Retinal pigment epithelial cell (primary cell): Measurements from ENCODE around the gene PTPN18.

Experiments
- DNase-seq: peaks from one replicate; pipeline ENCODE4 v3.0.0-alpha.2; 2010; ENCODE audit warnings: low read depth
- H3K4me3 ChIP-seq: 2 replicates; pipeline ENCODE4 v1.5.1; 2011; ENCODE audit warnings: mild to moderate bottlenecking, low read length, control low read depth, moderate library complexity
- TF ChIP-seq, protein P1 (sequence below): conservative IDR thresholded peaks from 2 replicates; pipeline ENCODE4 v1.5.1; 2011; ENCODE audit warnings: low read depth, low read length, control low read depth, inconsistent platforms

The PTPN18 gene

GRCh38 chr2:130355172-130355577 lies 681 bp upstream of the PTPN18 start:
- H3K4me3 ChIP-seq: peak overlapping the region; percentile 50
- TF ChIP-seq, protein P1, sequence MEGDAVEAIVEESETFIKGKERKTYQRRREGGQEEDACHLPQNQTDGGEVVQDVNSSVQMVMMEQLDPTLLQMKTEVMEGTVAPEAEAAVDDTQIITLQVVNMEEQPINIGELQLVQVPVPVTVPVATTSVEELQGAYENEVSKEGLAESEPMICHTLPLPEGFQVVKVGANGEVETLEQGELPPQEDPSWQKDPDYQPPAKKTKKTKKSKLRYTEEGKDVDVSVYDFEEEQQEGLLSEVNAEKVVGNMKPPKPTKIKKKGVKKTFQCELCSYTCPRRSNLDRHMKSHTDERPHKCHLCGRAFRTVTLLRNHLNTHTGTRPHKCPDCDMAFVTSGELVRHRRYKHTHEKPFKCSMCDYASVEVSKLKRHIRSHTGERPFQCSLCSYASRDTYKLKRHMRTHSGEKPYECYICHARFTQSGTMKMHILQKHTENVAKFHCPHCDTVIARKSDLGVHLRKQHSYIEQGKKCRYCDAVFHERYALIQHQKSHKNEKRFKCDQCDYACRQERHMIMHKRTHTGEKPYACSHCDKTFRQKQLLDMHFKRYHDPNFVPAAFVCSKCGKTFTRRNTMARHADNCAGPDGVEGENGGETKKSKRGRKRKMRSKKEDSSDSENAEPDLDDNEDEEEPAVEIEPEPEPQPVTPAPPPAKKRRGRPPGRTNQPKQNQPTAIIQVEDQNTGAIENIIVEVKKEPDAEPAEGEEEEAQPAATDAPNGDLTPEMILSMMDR: no peak
- no peak for DNase-seq

- DNase-seq: no peak
- TF ChIP-seq, protein P1: no peak
- no peak overlapping the region for H3K4me3 ChIP-seq
These were observed 2.0 kb downstream of the PTPN18 start for GRCh38 chr2:130357864-130358263.

DNA sequence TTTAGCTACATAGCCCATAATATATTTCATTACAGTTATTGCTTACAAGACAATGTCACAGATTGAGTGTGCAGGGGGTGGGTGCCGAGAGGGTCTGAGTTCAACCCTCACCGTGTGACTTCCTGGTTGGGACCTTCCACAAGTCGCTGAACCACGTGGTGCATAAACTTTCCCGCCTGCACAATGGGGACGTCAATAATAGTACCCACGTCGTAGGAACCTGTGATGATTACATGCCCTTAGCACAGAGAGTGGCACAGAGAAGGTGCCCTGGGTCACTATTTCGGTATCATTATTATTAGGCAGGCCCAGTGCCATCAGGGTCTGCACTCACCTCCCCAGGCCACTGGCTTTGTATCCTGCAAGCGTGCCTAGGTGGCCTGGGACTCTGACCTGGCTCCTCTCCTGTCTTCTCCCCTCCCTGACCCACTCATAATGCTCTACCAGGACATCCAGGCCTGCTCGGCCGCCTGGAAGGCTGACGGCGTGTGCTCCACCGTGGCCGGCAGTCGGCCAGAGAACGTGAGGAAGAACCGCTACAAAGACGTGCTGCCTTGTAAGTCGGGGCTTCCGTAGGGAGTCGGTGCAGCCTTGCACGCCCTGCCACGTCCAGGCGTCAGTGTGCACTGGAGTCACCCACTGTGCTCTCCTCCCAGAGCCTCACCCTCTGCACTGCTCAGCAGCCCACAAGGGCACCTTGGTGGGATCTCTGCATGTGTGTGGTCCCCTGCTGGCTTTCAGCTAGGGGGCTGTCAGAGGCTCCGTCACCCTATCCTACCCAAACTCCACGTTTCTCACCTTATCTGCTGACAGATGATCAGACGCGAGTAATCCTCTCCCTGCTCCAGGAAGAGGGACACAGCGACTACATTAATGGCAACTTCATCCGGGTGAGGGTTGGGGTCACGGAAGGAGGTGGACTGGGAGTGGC lies 2.8 kb downstream of the PTPN18 start:
- TF ChIP-seq, protein P1: no peak
- no peak overlapping the region for H3K4me3 ChIP-seq
- no peak for DNase-seq

DNA sequence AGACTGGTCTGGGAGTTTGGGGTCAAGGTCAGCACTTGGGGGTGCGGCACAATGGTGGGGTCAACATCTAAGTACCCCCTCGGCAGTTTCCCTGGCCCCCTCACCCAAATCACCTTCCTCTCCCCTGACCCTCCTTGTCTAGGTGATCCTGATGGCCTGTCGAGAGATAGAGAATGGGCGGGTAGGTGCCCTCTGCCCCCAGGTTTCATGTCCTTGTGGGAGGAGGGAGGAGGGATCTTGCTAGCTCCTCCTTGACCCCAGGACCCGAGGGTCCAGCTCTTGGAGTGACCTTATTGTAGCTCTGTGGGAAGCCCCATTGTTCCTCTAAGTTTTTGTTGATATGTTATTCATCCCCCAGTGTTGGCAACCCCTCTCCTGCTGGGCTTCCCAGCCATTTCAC lies 3.6 kb downstream of the PTPN18 start:
- no peak for DNase-seq
- TF ChIP-seq, protein P1: no peak
- H3K4me3 ChIP-seq: no peak overlapping the region

GRCh38 chr2:130363479-130363878 lies 7.6 kb downstream of the PTPN18 start:
- H3K4me3 ChIP-seq: no peak overlapping the region
- DNase-seq: no peak
- TF ChIP-seq, protein P1: no peak

DNA sequence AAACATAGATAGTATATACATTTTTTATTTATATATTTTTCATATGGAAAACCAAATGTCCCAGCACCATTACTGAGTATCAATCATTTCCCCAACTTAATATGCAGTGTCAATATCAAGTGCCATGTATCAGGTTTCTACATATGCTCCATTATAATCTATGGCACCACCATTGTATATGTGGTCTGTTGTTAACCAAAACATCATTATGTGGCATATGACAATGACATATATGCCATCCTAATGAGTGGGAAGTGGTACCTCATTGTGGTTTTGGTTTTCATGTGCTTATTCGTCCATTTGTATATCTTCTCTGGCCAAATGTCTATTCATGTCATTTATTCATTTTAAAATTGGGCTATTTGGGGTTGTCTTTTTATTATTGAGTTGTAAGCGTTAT lies 9.2 kb downstream of the PTPN18 start:
- no peak overlapping the region for H3K4me3 ChIP-seq
- DNase-seq: no peak
- TF ChIP-seq, protein P1: no peak

- no peak overlapping the region for H3K4me3 ChIP-seq
- TF ChIP-seq, protein P1: no peak
- DNase-seq: no peak
These were observed 10.1 kb downstream of the PTPN18 start for GRCh38 chr2:130365963-130366362.
